Vagina (tissue), 2 donors: ENCODE data around the gene VIPR2. TPM values are rescaled to one million over a fixed set of nuclear protein-coding genes. Genes with fewer than 3 reads are reported as not detected.
A peak's percentile ranks its signal among the peaks of the same experiment; 100 is the strongest.

Source experiments
- DNase-seq, 2 donors: peaks; one replicate each; pipeline ENCODE4 v3.0.0-alpha.2; 2017; ENCODE audit errors: extremely low spot score in 2 of 2
- H3K27ac ChIP-seq: fragments of 200-600 bp; sonication (generic); one replicate; pipeline ENCODE4 v1.5.1; 2019
- H3K27me3 ChIP-seq: fragments of 200-600 bp; sonication (generic); one replicate; pipeline ENCODE4 v1.5.1; 2019
- H3K36me3 ChIP-seq, 2 donors: fragments of 200-600 bp; sonication (generic); one replicate each; pipeline ENCODE4 v1.5.1; 2017 to 2019
- H3K4me1 ChIP-seq: fragments of 200-600 bp; sonication (generic); one replicate; pipeline ENCODE4 v1.5.1; 2019
- H3K4me3 ChIP-seq, 2 donors: fragments of 200-600 bp; sonication (generic); 1 replicate in 1 of 2; 2 replicates in 1 of 2; pipeline ENCODE4 v1.5.1; 2016 to 2019
- H3K9me3 ChIP-seq: fragments of 200-600 bp; sonication (generic); one replicate; pipeline ENCODE4 v1.5.1; 2019
- POLR2A ChIP-seq, 2 donors: fragments of 450-650 bp; IDR thresholded peaks; one replicate each; pipeline ENCODE4 v1.6.1; 2017; ENCODE audit warnings: antibody characterized with exemption in 2 of 2, mild to moderate bottlenecking in 2 of 2, moderate library complexity in 2 of 2
- POLR2AphosphoS5 ChIP-seq, 2 donors: sonication (generic); formaldehyde crosslinking; IDR thresholded peaks; one replicate each; pipeline ENCODE4 v1.9.0; 2017; ENCODE audit warnings: antibody characterized with exemption in 2 of 2, mild to moderate bottlenecking in 2 of 2, low read depth in 1 of 2; ENCODE audit not compliant: insufficient read depth in 1 of 2
- intact Hi-C: fragments of 100-400 bp; cut with DNase I; formaldehyde crosslinking; loops from one replicate; pipeline ENCODE4 v1.15.1; 2023
- total RNA-seq: library from RNA; depleted of rRNA; stranded (reverse); fragments of >200 nt; gene quantifications from one replicate; pipeline ENCODE4 v1.2.3, GENCODE V29; 2016
- TF ChIP-seq, protein P1 (sequence below), 3 experiments: fragments of 450-650 bp in 2 of 3; fragments of 200-600 bp in 1 of 3; sonication (generic) in 1 of 3; IDR thresholded peaks; one replicate each; pipeline ENCODE4 v1.5.1; 2017 to 2019; ENCODE audit warnings: antibody characterized with exemption in 3 of 3, mild to moderate bottlenecking in 2 of 3, moderate library complexity in 2 of 3

VIPR2 gene
- total RNA-seq, 1 donor from 2014 or later: 11.3 TPM

DNA sequence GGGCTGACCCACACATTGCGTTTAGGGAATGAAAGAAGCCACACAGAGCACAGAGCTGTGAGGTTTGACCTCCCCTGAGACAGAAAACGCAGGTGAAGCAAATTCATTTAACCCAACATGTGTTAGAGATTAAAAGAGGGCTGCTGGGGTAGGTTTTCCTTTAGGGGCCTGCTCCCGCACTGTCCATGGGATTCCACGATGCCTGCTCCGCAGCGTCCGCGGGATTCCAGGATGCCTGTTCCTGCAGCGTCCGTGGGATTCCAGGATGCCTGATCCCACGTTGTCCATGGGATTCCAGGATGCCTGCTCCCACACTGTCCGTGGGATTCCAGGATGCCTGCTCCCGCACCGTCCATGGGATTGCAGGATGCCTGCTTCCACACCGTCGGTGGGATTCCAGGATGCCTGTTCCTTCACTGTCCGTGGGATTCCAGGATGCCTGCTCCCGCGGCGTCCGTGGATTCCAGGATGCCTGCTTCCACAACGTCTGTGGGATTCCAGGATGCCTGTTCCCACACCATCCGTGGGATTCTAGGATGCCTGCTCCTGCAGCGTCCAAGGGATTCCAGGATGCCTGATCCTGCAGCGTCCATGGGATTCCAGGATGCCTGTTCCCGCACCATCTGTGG lies 78.7 kb downstream of the VIPR2 start:
- Histone ChIP-seq H3K36me3 (no peaks in the 10 kb centered on the region), H3K4me3 (no peak overlapping the region), H3K27me3 (no peaks in the 10 kb centered on the region), H3K27ac (no peak overlapping the region), H3K4me1 (peaks cover 22% of the 10 kb centered on the region), H3K9me3 (no peaks in the 10 kb centered on the region)
- intact Hi-C loops: no loop called here
- no peak for TF ChIP-seq POLR2AphosphoS5 (IDR thresholded peaks at IDR 0.05; ENCODE audit: insufficient read depth in 1 of 2, low read depth in 1 of 2)
- no peak for TF ChIP-seq POLR2A (IDR thresholded peaks at IDR 0.05)
- TF ChIP-seq, protein P1, sequence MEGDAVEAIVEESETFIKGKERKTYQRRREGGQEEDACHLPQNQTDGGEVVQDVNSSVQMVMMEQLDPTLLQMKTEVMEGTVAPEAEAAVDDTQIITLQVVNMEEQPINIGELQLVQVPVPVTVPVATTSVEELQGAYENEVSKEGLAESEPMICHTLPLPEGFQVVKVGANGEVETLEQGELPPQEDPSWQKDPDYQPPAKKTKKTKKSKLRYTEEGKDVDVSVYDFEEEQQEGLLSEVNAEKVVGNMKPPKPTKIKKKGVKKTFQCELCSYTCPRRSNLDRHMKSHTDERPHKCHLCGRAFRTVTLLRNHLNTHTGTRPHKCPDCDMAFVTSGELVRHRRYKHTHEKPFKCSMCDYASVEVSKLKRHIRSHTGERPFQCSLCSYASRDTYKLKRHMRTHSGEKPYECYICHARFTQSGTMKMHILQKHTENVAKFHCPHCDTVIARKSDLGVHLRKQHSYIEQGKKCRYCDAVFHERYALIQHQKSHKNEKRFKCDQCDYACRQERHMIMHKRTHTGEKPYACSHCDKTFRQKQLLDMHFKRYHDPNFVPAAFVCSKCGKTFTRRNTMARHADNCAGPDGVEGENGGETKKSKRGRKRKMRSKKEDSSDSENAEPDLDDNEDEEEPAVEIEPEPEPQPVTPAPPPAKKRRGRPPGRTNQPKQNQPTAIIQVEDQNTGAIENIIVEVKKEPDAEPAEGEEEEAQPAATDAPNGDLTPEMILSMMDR (IDR thresholded peaks at IDR 0.05): no peak
- peak; percentile 60 to 94 for DNase-seq

DNA sequence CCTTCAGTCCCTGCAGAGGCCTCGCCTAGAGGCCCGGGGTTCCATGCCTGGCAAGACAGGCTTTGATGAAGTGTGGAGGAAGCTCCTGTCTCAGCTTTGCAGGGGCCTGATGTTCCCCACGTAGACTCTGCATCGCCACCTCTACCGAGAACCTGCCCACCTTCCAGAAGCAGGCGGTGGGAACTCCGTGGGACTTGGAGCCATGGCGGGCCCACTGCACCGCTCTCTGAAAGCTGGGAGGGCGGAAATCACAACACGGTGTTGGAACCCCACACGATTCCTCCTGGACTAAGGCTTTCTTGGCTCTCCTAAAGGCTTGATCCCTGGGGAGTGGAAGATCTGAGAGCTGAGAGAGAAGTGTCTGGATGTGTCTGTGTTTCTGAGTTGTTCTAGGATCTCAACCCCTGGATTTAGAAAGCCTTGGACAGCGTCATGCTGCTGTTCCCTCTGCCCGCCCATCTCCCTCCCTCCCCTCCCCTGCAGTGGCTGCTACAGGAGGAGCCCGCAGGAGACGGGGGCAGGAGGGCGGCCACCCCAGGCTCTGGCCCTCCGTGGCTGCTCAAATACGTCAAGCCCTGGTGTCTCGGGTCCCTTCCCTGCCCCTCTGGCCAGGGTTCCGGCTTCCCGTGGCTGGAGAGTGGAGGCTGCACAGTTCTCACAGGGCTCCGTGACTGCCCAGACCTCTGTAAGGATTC lies 79.7 kb downstream of the VIPR2 start:
- no peak overlapping the region for H3K27ac ChIP-seq
- no peaks in the 10 kb centered on the region for H3K27me3 ChIP-seq
- H3K36me3 ChIP-seq: no peaks in the 10 kb centered on the region
- TF ChIP-seq, protein P1 (IDR thresholded peaks at IDR 0.05): no peak
- TF ChIP-seq POLR2A (IDR thresholded peaks at IDR 0.05) (no peak), POLR2AphosphoS5 (IDR thresholded peaks at IDR 0.05; ENCODE audit: insufficient read depth in 1 of 2, low read depth in 1 of 2) (peak in 1 of 2 donors; percentile 11)
- intact Hi-C loops: no loop called here
- peak in 1 of 2 donors; percentile 67 for DNase-seq
- no peak overlapping the region for H3K4me3 ChIP-seq
- H3K9me3 ChIP-seq: no peaks in the 10 kb centered on the region
- H3K4me1 ChIP-seq: peaks cover 18% of the 10 kb centered on the region

GRCh38 chr7:159064121-159064815 lies 80.4 kb downstream of the VIPR2 start:
- no peaks in the 10 kb centered on the region for H3K27me3 ChIP-seq
- no peak overlapping the region for H3K27ac ChIP-seq
- H3K4me1 ChIP-seq: peaks cover 14% of the 10 kb centered on the region
- no peaks in the 10 kb centered on the region for H3K9me3 ChIP-seq
- TF ChIP-seq, protein P1 (IDR thresholded peaks at IDR 0.05): no peak
- TF ChIP-seq POLR2A (IDR thresholded peaks at IDR 0.05): no peak
- no peak for TF ChIP-seq POLR2AphosphoS5 (IDR thresholded peaks at IDR 0.05; ENCODE audit: insufficient read depth in 1 of 2, low read depth in 1 of 2)
- DNase-seq: peak in 1 of 2 donors; percentile 87
- intact Hi-C loops: no loop called here
- no peaks in the 10 kb centered on the region for H3K36me3 ChIP-seq
- no peak overlapping the region for H3K4me3 ChIP-seq

DNA sequence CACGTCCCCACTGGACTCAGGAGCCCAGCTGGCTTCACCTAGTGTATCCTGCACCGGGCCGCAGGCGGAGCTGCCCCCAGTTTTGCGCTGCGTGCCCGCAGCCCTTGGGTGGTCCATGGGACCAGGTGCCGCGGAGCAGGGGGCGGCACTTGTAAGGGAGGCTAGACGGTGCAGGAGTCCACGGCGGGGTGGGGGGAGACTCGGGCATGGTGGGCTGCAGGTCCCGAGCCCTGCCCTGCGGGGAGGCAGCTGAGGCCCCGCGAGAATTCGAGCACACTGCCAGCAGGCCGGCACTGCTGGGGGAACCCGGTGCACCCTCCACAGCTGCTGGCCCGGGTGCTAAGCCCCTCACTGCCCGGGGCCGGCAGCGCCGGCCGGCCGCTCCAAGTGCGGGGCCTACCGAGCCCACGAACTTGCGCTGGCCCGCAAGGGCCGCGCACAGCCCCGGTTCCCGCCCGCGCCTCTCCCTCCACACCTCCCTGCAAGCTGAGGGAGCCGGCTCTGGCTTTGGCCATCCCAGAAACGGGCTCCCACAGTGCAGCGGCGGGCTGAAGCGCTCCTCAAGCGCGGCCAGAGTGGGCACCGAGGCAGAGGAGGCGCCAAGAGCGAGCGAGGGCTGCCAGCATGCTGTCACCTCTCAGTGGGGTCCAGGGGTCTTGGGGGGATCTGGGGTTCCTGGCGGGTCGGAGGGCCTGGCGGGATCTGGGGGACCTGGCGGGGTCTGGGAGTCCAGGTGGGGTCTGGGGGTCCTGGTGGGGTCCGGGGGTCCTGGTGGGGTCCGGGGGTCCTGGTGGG lies 81.4 kb downstream of the VIPR2 start:
- Histone ChIP-seq H3K4me1 (peaks cover 8% of the 10 kb centered on the region), H3K27me3 (no peaks in the 10 kb centered on the region), H3K4me3 (no peak overlapping the region), H3K36me3 (no peaks in the 10 kb centered on the region), H3K9me3 (no peaks in the 10 kb centered on the region), H3K27ac (no peak overlapping the region)
- no peak for TF ChIP-seq POLR2AphosphoS5 (IDR thresholded peaks at IDR 0.05; ENCODE audit: insufficient read depth in 1 of 2, low read depth in 1 of 2)
- TF ChIP-seq, protein P1 (IDR thresholded peaks at IDR 0.05): no peak
- TF ChIP-seq POLR2A (IDR thresholded peaks at IDR 0.05): no peak
- peak; percentile 47 to 95 for DNase-seq
- intact Hi-C loops: no loop called here
